ENCODE data around the gene GAGE12D.
"Not testable (repeated sequence)": the region's sequence is repeated elsewhere in the genome, so short reads cannot be mapped to it uniquely, and the experiment has no call there.

- TF ChIP-seq, protein P1, sequence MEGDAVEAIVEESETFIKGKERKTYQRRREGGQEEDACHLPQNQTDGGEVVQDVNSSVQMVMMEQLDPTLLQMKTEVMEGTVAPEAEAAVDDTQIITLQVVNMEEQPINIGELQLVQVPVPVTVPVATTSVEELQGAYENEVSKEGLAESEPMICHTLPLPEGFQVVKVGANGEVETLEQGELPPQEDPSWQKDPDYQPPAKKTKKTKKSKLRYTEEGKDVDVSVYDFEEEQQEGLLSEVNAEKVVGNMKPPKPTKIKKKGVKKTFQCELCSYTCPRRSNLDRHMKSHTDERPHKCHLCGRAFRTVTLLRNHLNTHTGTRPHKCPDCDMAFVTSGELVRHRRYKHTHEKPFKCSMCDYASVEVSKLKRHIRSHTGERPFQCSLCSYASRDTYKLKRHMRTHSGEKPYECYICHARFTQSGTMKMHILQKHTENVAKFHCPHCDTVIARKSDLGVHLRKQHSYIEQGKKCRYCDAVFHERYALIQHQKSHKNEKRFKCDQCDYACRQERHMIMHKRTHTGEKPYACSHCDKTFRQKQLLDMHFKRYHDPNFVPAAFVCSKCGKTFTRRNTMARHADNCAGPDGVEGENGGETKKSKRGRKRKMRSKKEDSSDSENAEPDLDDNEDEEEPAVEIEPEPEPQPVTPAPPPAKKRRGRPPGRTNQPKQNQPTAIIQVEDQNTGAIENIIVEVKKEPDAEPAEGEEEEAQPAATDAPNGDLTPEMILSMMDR (conservative IDR thresholded peaks at IDR 0.05; ENCODE audit: low read depth, low read length) = not testable (repeated sequence)
- not testable (repeated sequence) for TF ChIP-seq EZH2phosphoT487 (IDR thresholded peaks at IDR 0.05; ENCODE audit: borderline replicate concordance, low read length); EZH2 (IDR thresholded peaks at IDR 0.05; ENCODE audit: low read length, unreplicated experiment)
Observed at GRCh38 chrX:49531877-49532276, 9.7 kb upstream of the GAGE12D start, which contains the start of gene GAGE12C.

All from PC-3 (cell line).